Forelimb muscle (tissue), 1 donor: ENCODE measurements around the gene KLK5. TPM values are rescaled to one million over a fixed set of nuclear protein-coding genes. Genes with fewer than 3 reads are reported as not detected.
"Not testable (repeated sequence)": the region's sequence is repeated elsewhere in the genome, so short reads cannot be mapped to it uniquely, and the experiment has no call there.

ENCODE experiments used
- DNase-seq: peaks from one replicate; pipeline ENCODE4 v3.0.0-alpha.2; 2013; ENCODE audit warnings: low read depth
- polyA plus RNA-seq: library from polyadenylated mRNA; unstranded; fragments of 120-200 nt; gene quantifications from one replicate; pipeline ENCODE4 v1.2.1, GENCODE V29; 2013; ENCODE audit not compliant: insufficient read length

The KLK5 gene
- not detected for polyA plus RNA-seq

- no peak for DNase-seq
These were observed at the start of gene KLK5 for GRCh38 chr19:50952910-50953309. Gene KLK5 (minus strand): TSS chr19:50953038. CDS start chr19:50952657, 381 bp downstream.

- DNase-seq, result no peak
These were observed 49.3 kb upstream of the KLK5 start for GRCh38 chr19:51002089-51002532.

- no peak for DNase-seq
These were observed 48.7 kb upstream of the KLK5 start, which contains the start of gene KLK8 for GRCh38 chr19:51001515-51001914. Gene KLK8 (minus strand): TSS chr19:51001604. CDS start chr19:51001167, 437 bp downstream.

- DNase-seq, result no peak
These were observed 48.1 kb upstream of the KLK5 start for GRCh38 chr19:51000981-51001380.

- DNase-seq, result no peak
These were observed 47.6 kb upstream of the KLK5 start for GRCh38 chr19:51000426-51000825.

- DNase-seq, result no peak
These were observed 45.8 kb upstream of the KLK5 start for GRCh38 chr19:50998686-50999085.

GRCh38 chr19:50998061-50998460 is 45.2 kb upstream of the KLK5 start:
- DNase-seq, result no peak

- no peak for DNase-seq
These were observed 41.3 kb upstream of the KLK5 start for GRCh38 chr19:50994129-50994528.

GRCh38 chr19:50992666-50993035 is 39.8 kb upstream of the KLK5 start:
- DNase-seq, result no peak

GRCh38 chr19:50984416-50984815 is 31.6 kb upstream of the KLK5 start:
- not testable (repeated sequence) for DNase-seq

- DNase-seq, result no peak
These were observed 30.9 kb upstream of the KLK5 start, which contains the start of gene KLK7 for GRCh38 chr19:50983625-50984292. Gene KLK7 (minus strand): TSS chr19:50983917. CDS start chr19:50982399, 1,518 bp downstream.

GRCh38 chr19:50982186-50982585 is 29.3 kb upstream of the KLK5 start:
- DNase-seq, result no peak

- DNase-seq, result no peak
These were observed 28.8 kb upstream of the KLK5 start for GRCh38 chr19:50981587-50982146.

- DNase-seq, result no peak
These were observed 27.4 kb upstream of the KLK5 start for GRCh38 chr19:50980208-50980607.

- no peak for DNase-seq
These were observed 26.9 kb upstream of the KLK5 start for GRCh38 chr19:50979758-50980157.

GRCh38 chr19:50978772-50979390 is 26.0 kb upstream of the KLK5 start:
- no peak for DNase-seq

- DNase-seq, result no peak
These were observed 24.8 kb upstream of the KLK5 start for GRCh38 chr19:50977626-50978025.

GRCh38 chr19:50975766-50976165 is 22.9 kb upstream of the KLK5 start:
- no peak for DNase-seq

- DNase-seq, result no peak
These were observed 22.1 kb upstream of the KLK5 start for GRCh38 chr19:50974702-50975556.

- no peak for DNase-seq
These were observed 20.0 kb upstream of the KLK5 start for GRCh38 chr19:50972795-50973376.

GRCh38 chr19:50969810-50970209 is 17.0 kb upstream of the KLK5 start:
- not testable (repeated sequence) for DNase-seq

- no peak for DNase-seq
These were observed 16.5 kb upstream of the KLK5 start, which contains the start of gene KLK6 for GRCh38 chr19:50969413-50969760. Gene KLK6 (minus strand): TSS chr19:50969591. CDS start chr19:50968104, 1,487 bp downstream.
